H1 (cell line): ENCODE results near the gene LRRC26. TPM values are rescaled to one million over a fixed set of nuclear protein-coding genes. Genes with fewer than 3 reads are reported as not detected.

Experiments
- CTCF ChIA-PET: fragments of 300-600 bp; sonication (Branson Sonifier 250); formaldehyde crosslinking; loops from one replicate; lab custom pipeline; 2021; ENCODE audit not compliant: partially characterized antibody; lab: Charles Lee
- POLR2A ChIA-PET: fragments of 300-600 bp; sonication (Branson Sonifier 250); formaldehyde crosslinking; loops from one replicate; lab custom pipeline; 2021; ENCODE audit warnings: inconsistent platforms; ENCODE audit not compliant: partially characterized antibody; lab: Charles Lee
- DNase-seq, 2 experiments: peaks; one replicate each; pipeline versions ENCODE4 v3.0.0 to v3.0.0-alpha.2; 2010 to 2022; ENCODE audit warnings: low spot score in 2 of 2, low read depth in 1 of 2, mixed read lengths in 1 of 2
- FAIRE-seq: peaks from 2 replicates; lab custom pipeline; 2011; peaks lifted over from hg19 to GRCh38; lab: Jason Lieb, UNC
- H2AFZ ChIP-seq: 2 replicates; pipeline ENCODE4 v1.8.1; 2012; ENCODE audit warnings: low read length, inconsistent platforms
- H2AK5ac ChIP-seq: 2 replicates; pipeline ENCODE4 v1.6.1; 2013; ENCODE audit warnings: low read depth, low read length
- H2BK120ac ChIP-seq: replicated peaks from 2 replicates; pipeline ENCODE3; 2013; ENCODE audit warnings: low read depth, low read length, inconsistent platforms
- H2BK12ac ChIP-seq: 2 replicates; pipeline ENCODE4 v1.6.1; 2013; ENCODE audit warnings: low read depth, low read length
- H2BK15ac ChIP-seq: 2 replicates; pipeline ENCODE4 v1.6.1; 2013; ENCODE audit warnings: low read length
- H2BK20ac ChIP-seq: 2 replicates; pipeline ENCODE4 v1.6.1; 2013; ENCODE audit warnings: low read length
- H2BK5ac ChIP-seq: 2 replicates; pipeline ENCODE4 v1.6.1; 2013; ENCODE audit warnings: low read depth, low read length
- H3K14ac ChIP-seq: 2 replicates; pipeline ENCODE4 v1.6.1; 2013; ENCODE audit warnings: inconsistent platforms; ENCODE audit not compliant: insufficient read length
- H3K18ac ChIP-seq: 2 replicates; pipeline ENCODE4 v1.6.1; 2013; ENCODE audit warnings: low read length; ENCODE audit errors: extremely low read depth
- H3K23ac ChIP-seq: 2 replicates; pipeline ENCODE4 v1.6.1; 2013; ENCODE audit warnings: inconsistent platforms; ENCODE audit not compliant: insufficient read length
- H3K23me2 ChIP-seq: 2 replicates; pipeline ENCODE4 v1.6.1; 2013; ENCODE audit warnings: low read depth, low read length
- H3K27ac ChIP-seq: 2 replicates; pipeline ENCODE4 v1.6.1; 2011; ENCODE audit warnings: low read depth, low read length, inconsistent platforms
- H3K27me3 ChIP-seq, 4 experiments: replicated peaks in 1 of 4; 1 replicate in 1 of 4; 2 replicates in 3 of 4; pipeline versions ENCODE4 v1.6.1 to v1.8.1; 2011 to 2013; ENCODE audit warnings: low read length in 3 of 4, mild to moderate bottlenecking in 3 of 4, inconsistent platforms in 2 of 4, mixed read lengths in 2 of 4, moderate library complexity in 1 of 4; ENCODE audit not compliant: control insufficient read depth in 3 of 4, insufficient read depth in 3 of 4; ENCODE audit errors: extremely low read depth in 1 of 4
- H3K36me3 ChIP-seq, 4 experiments: 2 replicates each; pipeline versions ENCODE4 v1.6.1 to v1.8.1; 2011 to 2013; ENCODE audit warnings: mild to moderate bottlenecking in 4 of 4, low read length in 3 of 4, moderate library complexity in 2 of 4, control low read depth in 1 of 4, inconsistent platforms in 1 of 4; ENCODE audit not compliant: insufficient read depth in 4 of 4, control insufficient read depth in 2 of 4
- H3K4ac ChIP-seq: replicated peaks from 2 replicates; pipeline ENCODE3; 2013; ENCODE audit warnings: low read length, low read depth, mixed read lengths, inconsistent platforms; ENCODE audit not compliant: insufficient read length
- H3K4me1 ChIP-seq, 4 experiments: replicated peaks in 1 of 4; 1 replicate in 1 of 4; 2 replicates in 3 of 4; pipeline versions ENCODE4 v1.6.1 to v1.8.1; 2011 to 2013; ENCODE audit warnings: low read length in 3 of 4, inconsistent platforms in 2 of 4, mixed read lengths in 1 of 4; ENCODE audit not compliant: insufficient read depth in 4 of 4, control insufficient read depth in 3 of 4
- H3K4me2 ChIP-seq, 2 experiments: 2 replicates each; pipeline versions ENCODE4 v1.6.1 to v1.8.1; 2011 to 2013; ENCODE audit warnings: low read depth in 2 of 2, low read length in 2 of 2, control low read depth in 1 of 2, inconsistent platforms in 1 of 2, mild to moderate bottlenecking in 1 of 2; ENCODE audit not compliant: insufficient read depth in 1 of 2
- H3K4me3 ChIP-seq, 4 experiments: fragments of 200-600, 300-600 bp in 1 of 4; sonication (generic), shearing (Covaris generic), sonication (Bioruptor Twin) in 1 of 4; 2 replicates each; pipeline versions ENCODE4 v1.5.1 to v1.8.1; 2011 to 2016; ENCODE audit warnings: low read length in 4 of 4, low read depth in 3 of 4, control low read depth in 2 of 4, inconsistent platforms in 2 of 4, mild to moderate bottlenecking in 2 of 4, mixed read lengths in 1 of 4, moderate library complexity in 1 of 4; ENCODE audit not compliant: insufficient read depth in 2 of 4; ENCODE audit errors: extremely low read depth in 1 of 4
- H3K56ac ChIP-seq: replicated peaks from 2 replicates; pipeline ENCODE3; 2013; ENCODE audit warnings: low read depth, mild to moderate bottlenecking, mixed read lengths, low read length, inconsistent platforms; ENCODE audit not compliant: insufficient read length
- H3K79me1 ChIP-seq: 2 replicates; pipeline ENCODE4 v1.6.1; 2013; ENCODE audit warnings: low read depth, low read length, control low read depth
- H3K79me2 ChIP-seq, 2 experiments: 2 replicates each; pipeline versions ENCODE4 v1.6.1 to v1.8.1; 2012 to 2013; ENCODE audit warnings: low read length in 2 of 2, mild to moderate bottlenecking in 2 of 2, inconsistent platforms in 1 of 2; ENCODE audit not compliant: insufficient read depth in 2 of 2, control insufficient read depth in 1 of 2
- H3K9ac ChIP-seq, 4 experiments: replicated peaks in 1 of 4; 1 replicate in 1 of 4; 2 replicates in 3 of 4; pipeline versions ENCODE4 v1.6.1 to v1.8.1; 2011 to 2013; ENCODE audit warnings: low read depth in 3 of 4, low read length in 3 of 4, control low read depth in 2 of 4, mild to moderate bottlenecking in 2 of 4, moderate library complexity in 2 of 4, inconsistent platforms in 1 of 4; ENCODE audit errors: extremely low read depth in 1 of 4
- H3K9me3 ChIP-seq, 2 experiments: 2 replicates each; pipeline versions ENCODE4 v1.6.1 to v1.8.1; 2012 to 2013; ENCODE audit warnings: mild to moderate bottlenecking in 2 of 2, moderate library complexity in 2 of 2, control low read depth in 1 of 2, inconsistent platforms in 1 of 2, low read depth in 1 of 2, low read length in 1 of 2, mixed read lengths in 1 of 2; ENCODE audit not compliant: insufficient read depth in 2 of 2
- H4K20me1 ChIP-seq, 2 experiments: replicated peaks in 1 of 2; 2 replicates each; pipeline versions ENCODE3 to v1.8.1; 2011 to 2013; ENCODE audit warnings: inconsistent platforms in 2 of 2, low read length in 2 of 2, mild to moderate bottlenecking in 1 of 2; ENCODE audit not compliant: insufficient read depth in 2 of 2, control insufficient read depth in 1 of 2
- H4K5ac ChIP-seq: 2 replicates; pipeline ENCODE4 v1.6.1; 2013; ENCODE audit warnings: low read length, low read depth, mixed read lengths, inconsistent platforms; ENCODE audit not compliant: insufficient read length
- H4K8ac ChIP-seq: 2 replicates; pipeline ENCODE4 v1.8.0; 2013; ENCODE audit warnings: mild to moderate bottlenecking, moderate library complexity, low read length, inconsistent platforms; ENCODE audit not compliant: insufficient read depth; ENCODE audit errors: extremely low read depth
- H4K91ac ChIP-seq: replicated peaks from 2 replicates; pipeline ENCODE3; 2013; ENCODE audit warnings: low read length, mixed read lengths, inconsistent platforms; ENCODE audit not compliant: insufficient read length
- BACH1 ChIP-seq: IDR thresholded peaks from 2 replicates; pipeline ENCODE4 v1.6.1; 2012; ENCODE audit warnings: low read length, improper control_type of control experiment
- KDM4A ChIP-seq: IDR thresholded peaks from one replicate; pipeline ENCODE4 v1.7.1; 2012; ENCODE audit warnings: low read depth, mild to moderate bottlenecking, moderate library complexity, low read length, inconsistent platforms; ENCODE audit not compliant: severe bottlenecking
- WGBS, 2 experiments: shearing (Covaris generic) in 1 of 2; methylation state at CpG; one replicate each; pipeline versions ENCODE4 v1.1.6 to v1.1.7; 2013 to 2015; ENCODE audit warnings: low lambda C conversion rate in 2 of 2, mixed read lengths in 2 of 2, inconsistent platforms in 1 of 2, low coverage in 1 of 2, missing lambda C conversion rate in 1 of 2; ENCODE audit not compliant: insufficient replicate concordance in 2 of 2, insufficient coverage in 1 of 2, insufficient read length in 1 of 2; ENCODE audit errors: extremely low coverage in 1 of 2, missing lambda C conversion rate in 1 of 2; 5-methylcytosine and 5-hydroxymethylcytosine counted together
- polyA plus RNA-seq, 7 experiments: library from polyadenylated mRNA; depleted of rRNA in 3 of 7; stranded (reverse) in 5 of 7; unstranded in 2 of 7; fragments of >200 nt in 5 of 7; fragments of 200-250 nt in 2 of 7; gene quantifications; 1 replicate in 5 of 7; 2 replicates in 1 of 7; 4 replicates in 1 of 7; pipeline versions ENCODE4 v1.2.1 to v1.2.3, GENCODE V29; 2011 to 2013; ENCODE audit warnings: missing spikeins in 2 of 7, mixed read lengths in 2 of 7
- total RNA-seq: library from RNA; stranded (reverse); fragmentation: NEBNext Ultra II Directional; extraction: Animal tissue kit (Norgen Biotek cat#: 25700); gene quantifications from 2 replicates; pipeline ENCODE4 v1.2.1, GENCODE V29; 2021
- TF ChIP-seq, protein P1 (sequence below): IDR thresholded peaks from 2 replicates; pipeline ENCODE4 v1.6.1; 2011; ENCODE audit warnings: low read depth, mild to moderate bottlenecking, low read length; ENCODE audit not compliant: insufficient read depth
- TF ChIP-seq, protein P2 (sequence below): IDR thresholded peaks from 2 replicates; pipeline ENCODE4 v1.6.1; 2012; ENCODE audit warnings: inconsistent platforms
- TF ChIP-seq, protein P3 (sequence below): IDR thresholded peaks from 2 replicates; pipeline ENCODE4 v1.6.1; 2012; ENCODE audit warnings: inconsistent platforms

LRRC26 gene
- total and polyA plus RNA-seq, 2 of the 8 experiments (the other 6 are each of a cell fraction or from before 2014, with no cell fraction given) = 0.34 to 0.85 TPM

DNA sequence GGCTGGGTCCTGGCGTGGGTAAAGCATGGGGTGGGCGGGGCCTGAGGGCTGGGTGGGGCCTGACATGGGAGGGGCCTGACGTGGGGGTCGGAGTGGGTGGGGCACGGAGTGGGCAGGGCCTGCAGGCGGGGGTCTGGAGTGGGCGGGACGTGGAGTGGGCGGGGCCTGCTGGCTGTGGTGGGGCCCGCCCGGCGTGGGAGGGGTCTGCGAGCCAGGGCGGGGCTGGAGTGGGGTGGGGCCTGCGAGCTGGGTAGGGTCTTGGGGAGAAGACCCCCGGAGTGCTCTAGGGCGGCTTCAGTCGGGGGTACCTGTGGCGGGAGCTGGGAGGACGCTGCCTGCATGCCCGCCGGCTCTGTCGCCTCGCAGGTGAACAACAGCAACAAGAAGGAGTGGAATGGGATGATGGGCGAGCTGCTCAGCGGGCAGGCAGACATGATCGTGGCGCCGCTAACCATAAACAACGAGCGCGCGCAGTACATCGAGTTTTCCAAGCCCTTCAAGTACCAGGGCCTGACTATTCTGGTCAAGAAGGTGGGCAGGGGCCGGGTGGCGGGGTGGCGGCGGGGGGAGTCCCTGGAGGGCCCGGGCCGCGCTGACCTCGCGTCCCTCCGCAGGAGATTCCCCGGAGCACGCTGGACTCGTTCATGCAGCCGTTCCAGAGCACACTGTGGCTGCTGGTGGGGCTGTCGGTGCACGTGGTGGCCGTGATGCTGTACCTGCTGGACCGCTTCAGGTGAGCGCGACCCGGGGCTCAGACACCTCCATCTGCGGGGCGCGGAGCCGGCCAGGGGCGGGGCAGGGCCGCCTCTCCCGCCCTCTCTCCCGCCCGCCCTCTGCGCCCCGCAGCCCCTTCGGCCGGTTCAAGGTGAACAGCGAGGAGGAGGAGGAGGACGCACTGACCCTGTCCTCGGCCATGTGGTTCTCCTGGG lies 8.0 kb downstream of the LRRC26 start:
- H4K20me1 ChIP-seq = peaks cover 0 to 19% of the 10 kb centered on the region in 2 experiments
- H3K79me2 ChIP-seq = no peaks in the 10 kb centered on the region
- H3K27me3 ChIP-seq = peaks cover 48 to 96% (median 88%) of the 10 kb centered on the region in 4 experiments
- H2BK20ac ChIP-seq = no peak overlapping the region
- no peaks in the 10 kb centered on the region for H3K9me3 ChIP-seq
- H3K4ac ChIP-seq = no peak overlapping the region
- peak overlapping the region; percentile 50; the same call in 1 of the 2 replicates for H2BK12ac ChIP-seq
- peaks cover 0 to 13% (median 6%) of the 10 kb centered on the region in 4 experiments; a peak in 6 of 7 replicates for H3K4me1 ChIP-seq
- H2BK120ac ChIP-seq = no peak overlapping the region
- H2BK5ac ChIP-seq = no peak overlapping the region
- H3K14ac ChIP-seq = no peak overlapping the region
- no peaks in the 10 kb centered on the region for H3K36me3 ChIP-seq
- no peak overlapping the region for H4K91ac ChIP-seq
- no peak overlapping the region for H2BK15ac ChIP-seq
- POLR2A ChIA-PET = interaction anchor here (0.6 to 2.9 kb wide), 9 partner anchors 13 to 109 kb away, joined by 3 to 15 read pairs (median 5); partner anchors contain the start of genes NDOR1, SSNA1, TMEM203 and TUBB4B
- H3K56ac ChIP-seq = no peak overlapping the region
- no peak overlapping the region for H2AFZ ChIP-seq
- H3K4me2 ChIP-seq = peak overlapping the region; percentile 84 to 90
- H3K4me3 ChIP-seq = peak overlapping the region; percentile 29 to 61 (median 32); a peak in 7 of 8 replicates
- no peak overlapping the region for H3K23ac ChIP-seq
- TF ChIP-seq KDM4A (peak; percentile 64), BACH1 (no peak)
- TF ChIP-seq, protein P1, sequence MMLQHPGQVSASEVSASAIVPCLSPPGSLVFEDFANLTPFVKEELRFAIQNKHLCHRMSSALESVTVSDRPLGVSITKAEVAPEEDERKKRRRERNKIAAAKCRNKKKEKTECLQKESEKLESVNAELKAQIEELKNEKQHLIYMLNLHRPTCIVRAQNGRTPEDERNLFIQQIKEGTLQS = no peak
- TF ChIP-seq, protein P2, sequence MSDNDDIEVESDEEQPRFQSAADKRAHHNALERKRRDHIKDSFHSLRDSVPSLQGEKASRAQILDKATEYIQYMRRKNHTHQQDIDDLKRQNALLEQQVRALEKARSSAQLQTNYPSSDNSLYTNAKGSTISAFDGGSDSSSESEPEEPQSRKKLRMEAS = peak; percentile 74
- TF ChIP-seq, protein P3, sequence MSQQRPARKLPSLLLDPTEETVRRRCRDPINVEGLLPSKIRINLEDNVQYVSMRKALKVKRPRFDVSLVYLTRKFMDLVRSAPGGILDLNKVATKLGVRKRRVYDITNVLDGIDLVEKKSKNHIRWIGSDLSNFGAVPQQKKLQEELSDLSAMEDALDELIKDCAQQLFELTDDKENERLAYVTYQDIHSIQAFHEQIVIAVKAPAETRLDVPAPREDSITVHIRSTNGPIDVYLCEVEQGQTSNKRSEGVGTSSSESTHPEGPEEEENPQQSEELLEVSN = peak; percentile 3; the same call in 1 of the 2 replicates
- CTCF ChIA-PET = interaction anchor here (0.9 to 4.0 kb wide), 13 partner anchors 10 to 127 kb away, joined by 3 to 16 read pairs (median 4); partner anchors contain the start of genes CYSRT1, GRIN1 and TMEM210
- peak in 1 of 2 experiments; percentile 76 for DNase-seq
- H2AK5ac ChIP-seq = no peak overlapping the region
- whole genome bisulfite sequencing, 2 experiments = 9% methylated on average over 16 of the region's 71 CpGs; no CpG with 5 or more reads in 1 of the 2 experiments
- H3K27ac ChIP-seq = no peak overlapping the region
- no peaks in the 10 kb centered on the region; the same call in 1 of the 2 replicates for H3K79me1 ChIP-seq
- H4K8ac ChIP-seq = no peak overlapping the region; the same call in 1 of the 2 replicates
- H4K5ac ChIP-seq = no peak overlapping the region
- no peak overlapping the region for H3K18ac ChIP-seq
- FAIRE-seq = no peak
- peaks cover 5% of the 10 kb centered on the region; the same call in 1 of the 2 replicates for H3K23me2 ChIP-seq
- H3K9ac ChIP-seq = no peak overlapping the region
